Ishikawa (cell line): ENCODE measurements around the gene LSAMP.

Source experiments
- EGR1 ChIP-seq: IDR thresholded peaks from 2 replicates; pipeline ENCODE4 v1.6.1; 2012
- TCF12 ChIP-seq: IDR thresholded peaks from 2 replicates; pipeline ENCODE4 v1.6.1; 2012; ENCODE audit warnings: low read depth

DNA sequence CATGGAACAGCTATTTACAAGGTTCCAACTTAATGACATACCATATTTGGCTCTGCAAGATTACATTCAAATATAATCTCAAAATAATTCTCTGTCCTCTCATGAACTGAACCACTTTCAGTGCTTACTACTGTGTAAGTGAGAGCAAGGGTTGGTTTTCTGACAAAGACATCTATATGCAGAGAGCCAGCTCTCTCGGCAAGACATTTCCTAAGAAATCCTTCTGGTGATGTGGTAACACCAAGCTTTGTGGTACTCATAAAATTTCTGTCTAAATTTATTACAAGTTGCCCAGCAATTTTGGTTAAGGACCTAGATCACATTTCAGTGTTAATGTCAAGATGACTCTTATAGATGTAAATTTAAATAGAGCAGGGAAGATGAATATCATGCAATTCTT, 637.0 kb downstream of the LSAMP start:
- TF ChIP-seq EGR1 (no peak), TCF12 (no peak)
